Peyer's patch (tissue), 4 donors: ENCODE results near the gene RPS6KB2. TPM values are rescaled to one million over a fixed set of nuclear protein-coding genes. Genes with fewer than 3 reads are reported as not detected.
"Not testable (repeated sequence)": the region's sequence is repeated elsewhere in the genome, so short reads cannot be mapped to it uniquely, and the experiment has no call there.

Source experiments
- DNase-seq, 3 donors: peaks; one replicate each; pipeline ENCODE4 v3.0.0-alpha.2; 2017 to 2019
- H3K27ac ChIP-seq, 4 donors: fragments of 200-600 bp; sonication (generic); one replicate each; pipeline ENCODE4 v1.5.1; 2016 to 2019
- H3K27me3 ChIP-seq, 2 donors: fragments of 200-600 bp; sonication (generic); one replicate each; pipeline ENCODE4 v1.5.1; 2019
- H3K36me3 ChIP-seq, 3 donors: fragments of 200-600 bp; sonication (generic); one replicate each; pipeline ENCODE4 v1.5.1; 2016 to 2019
- H3K4me1 ChIP-seq, 4 donors: fragments of 200-600 bp; sonication (generic); one replicate each; pipeline ENCODE4 v1.5.1; 2016 to 2019
- H3K4me3 ChIP-seq, 4 donors: fragments of 200-600 bp; sonication (generic); 1 replicate in 3 of 4; 2 replicates in 1 of 4; pipeline ENCODE4 v1.5.1; 2016 to 2019; ENCODE audit warnings: mild to moderate bottlenecking in 1 of 4
- H3K9me3 ChIP-seq, 4 donors: fragments of 200-600 bp; sonication (generic); one replicate each; pipeline ENCODE4 v1.5.1; 2016 to 2019; ENCODE audit warnings: mild to moderate bottlenecking in 1 of 4
- POLR2A ChIP-seq, 2 donors: fragments of 450-650 bp; IDR thresholded peaks; one replicate each; pipeline ENCODE4 v1.5.1; 2017; ENCODE audit warnings: antibody characterized with exemption in 2 of 2, mild to moderate bottlenecking in 2 of 2, moderate library complexity in 2 of 2
- total RNA-seq, 4 donors: library from RNA; depleted of rRNA; stranded (reverse); fragments of >200 nt; gene quantifications; one replicate each; pipeline ENCODE4 v1.1.0, GENCODE V29; 2016
- TF ChIP-seq, protein P1 (sequence below), 6 experiments: fragments of 450-650 bp in 4 of 6; fragments of 200-600 bp in 2 of 6; sonication (generic) in 1 of 6; IDR thresholded peaks; one replicate each; pipeline ENCODE4 v1.5.1; 2017 to 2019; ENCODE audit warnings: antibody characterized with exemption in 6 of 6, mild to moderate bottlenecking in 3 of 6, moderate library complexity in 1 of 6

RPS6KB2 gene
- total RNA-seq, 4 donors from 2014 or later = 58.0 to 88.3 (median 63.5) TPM

GRCh38 chr11:67458266-67458665 is 30.0 kb downstream of the RPS6KB2 start:
- H3K4me3 ChIP-seq = no peak overlapping the region
- no peaks in the 10 kb centered on the region for H3K9me3 ChIP-seq
- no peaks in the 10 kb centered on the region for H3K27me3 ChIP-seq
- DNase-seq = no peak
- peaks cover 0 to 12% (median 0%) of the 10 kb centered on the region in 4 donors for H3K4me1 ChIP-seq
- peak overlapping the region in 2 of 4 donors; percentile 77 to 79 for H3K27ac ChIP-seq
- TF ChIP-seq, protein P1, sequence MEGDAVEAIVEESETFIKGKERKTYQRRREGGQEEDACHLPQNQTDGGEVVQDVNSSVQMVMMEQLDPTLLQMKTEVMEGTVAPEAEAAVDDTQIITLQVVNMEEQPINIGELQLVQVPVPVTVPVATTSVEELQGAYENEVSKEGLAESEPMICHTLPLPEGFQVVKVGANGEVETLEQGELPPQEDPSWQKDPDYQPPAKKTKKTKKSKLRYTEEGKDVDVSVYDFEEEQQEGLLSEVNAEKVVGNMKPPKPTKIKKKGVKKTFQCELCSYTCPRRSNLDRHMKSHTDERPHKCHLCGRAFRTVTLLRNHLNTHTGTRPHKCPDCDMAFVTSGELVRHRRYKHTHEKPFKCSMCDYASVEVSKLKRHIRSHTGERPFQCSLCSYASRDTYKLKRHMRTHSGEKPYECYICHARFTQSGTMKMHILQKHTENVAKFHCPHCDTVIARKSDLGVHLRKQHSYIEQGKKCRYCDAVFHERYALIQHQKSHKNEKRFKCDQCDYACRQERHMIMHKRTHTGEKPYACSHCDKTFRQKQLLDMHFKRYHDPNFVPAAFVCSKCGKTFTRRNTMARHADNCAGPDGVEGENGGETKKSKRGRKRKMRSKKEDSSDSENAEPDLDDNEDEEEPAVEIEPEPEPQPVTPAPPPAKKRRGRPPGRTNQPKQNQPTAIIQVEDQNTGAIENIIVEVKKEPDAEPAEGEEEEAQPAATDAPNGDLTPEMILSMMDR (IDR thresholded peaks at IDR 0.05) = no peak
- TF ChIP-seq POLR2A (IDR thresholded peaks at IDR 0.05) = no peak
- H3K36me3 ChIP-seq = no peaks in the 10 kb centered on the region

- TF ChIP-seq POLR2A (IDR thresholded peaks at IDR 0.05) = no peak
- TF ChIP-seq, protein P1 (IDR thresholded peaks at IDR 0.05) = peak in 1 of 6 experiments; percentile 3
- no peak for DNase-seq
- Histone ChIP-seq H3K4me1 (peaks cover 0 to 26% (median 17%) of the 10 kb centered on the region in 4 donors), H3K4me3 (no peak overlapping the region), H3K27me3 (no peaks in the 10 kb centered on the region), H3K9me3 (no peaks in the 10 kb centered on the region), H3K27ac (peak overlapping the region in 1 of 4 donors; percentile 95), H3K36me3 (no peaks in the 10 kb centered on the region)
Observed at GRCh38 chr11:67463186-67463585, 34.9 kb downstream of the RPS6KB2 start.

DNA sequence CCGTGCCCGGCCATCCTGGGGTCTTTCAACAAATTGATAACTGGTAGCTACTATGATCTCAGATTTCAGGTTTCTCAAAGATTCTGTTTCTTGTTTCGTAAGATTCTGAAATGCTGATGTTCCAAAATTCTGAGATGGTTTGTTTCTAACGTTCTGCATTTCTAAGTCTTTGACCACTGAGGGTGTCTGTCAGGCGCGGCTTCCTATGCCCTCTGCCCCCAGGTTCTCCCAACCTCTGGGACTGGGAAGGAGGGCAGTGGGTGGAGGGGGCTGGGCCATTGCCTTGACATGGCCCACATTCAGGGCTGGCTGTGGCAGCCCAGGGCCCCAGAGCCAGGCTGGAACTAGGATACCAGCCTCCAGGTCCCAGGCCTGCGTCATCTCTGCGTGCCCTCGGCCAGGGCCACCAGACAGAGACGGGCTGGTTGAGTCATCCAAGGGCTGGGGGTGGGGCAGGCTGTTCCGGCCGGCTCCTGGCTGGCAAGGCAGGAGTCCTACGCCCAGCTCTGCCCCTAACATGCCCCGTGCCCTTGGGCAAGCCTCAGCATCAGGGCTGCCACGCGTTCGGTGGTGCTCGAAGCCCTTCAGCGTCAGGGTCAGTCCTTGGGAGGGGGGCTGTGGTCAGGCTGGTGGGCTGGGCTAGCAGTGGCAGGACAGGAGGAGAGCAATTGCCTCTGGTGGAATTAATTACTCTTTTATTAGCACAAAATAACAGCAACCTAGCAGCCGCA is 35.6 kb downstream of the RPS6KB2 start:
- H3K27ac ChIP-seq = peak overlapping the region; percentile 90 to 98 (median 94)
- peak overlapping the region; percentile 59 to 82 (median 74) for H3K4me3 ChIP-seq
- H3K27me3 ChIP-seq = no peaks in the 10 kb centered on the region
- H3K9me3 ChIP-seq = no peaks in the 10 kb centered on the region
- no peaks in the 10 kb centered on the region for H3K36me3 ChIP-seq
- H3K4me1 ChIP-seq = peaks cover 0 to 28% (median 19%) of the 10 kb centered on the region in 4 donors
- peak; percentile 31 to 43 for TF ChIP-seq POLR2A (IDR thresholded peaks at IDR 0.05)
- TF ChIP-seq, protein P1 (IDR thresholded peaks at IDR 0.05) = no peak
- peak in 2 of 3 donors; percentile 91 for DNase-seq

GRCh38 chr11:67464411-67465188 is 36.3 kb downstream of the RPS6KB2 start:
- H3K27me3 ChIP-seq = no peaks in the 10 kb centered on the region
- H3K27ac ChIP-seq = peak overlapping the region; percentile 90 to 98 (median 94)
- peak overlapping the region; percentile 59 to 82 (median 74) for H3K4me3 ChIP-seq
- H3K4me1 ChIP-seq = peaks cover 0 to 29% (median 16%) of the 10 kb centered on the region in 4 donors
- TF ChIP-seq, protein P1 (IDR thresholded peaks at IDR 0.05) = peak in 1 of 6 experiments; percentile 9
- TF ChIP-seq POLR2A (IDR thresholded peaks at IDR 0.05) = peak; percentile 72 to 86
- H3K36me3 ChIP-seq = no peaks in the 10 kb centered on the region
- H3K9me3 ChIP-seq = no peaks in the 10 kb centered on the region
- peak; percentile 96 to 97 (median 97) for DNase-seq

GRCh38 chr11:67465189-67465510 is 36.9 kb downstream of the RPS6KB2 start:
- H3K27ac ChIP-seq = peak overlapping the region; percentile 90 to 98 (median 94)
- DNase-seq = no peak

GRCh38 chr11:67465530-67465929 is 37.2 kb downstream of the RPS6KB2 start:
- not testable (repeated sequence) for H3K9me3 ChIP-seq, H3K27me3 ChIP-seq, H3K36me3 ChIP-seq, DNase-seq
- H3K4me1 ChIP-seq = peaks cover 0 to 34% (median 14%) of the 10 kb centered on the region in 4 donors
- H3K27ac ChIP-seq = peak overlapping the region; percentile 90 to 98 (median 94)
- H3K4me3 ChIP-seq = peak overlapping the region in 3 of 4 donors; percentile 70 to 82 (median 78)

More at GRCh38 chr11:67465189-67465510, 36.9 kb downstream of the RPS6KB2 start:
- Histone ChIP-seq H3K36me3 (no peaks in the 10 kb centered on the region), H3K27me3 (no peaks in the 10 kb centered on the region), H3K9me3 (no peaks in the 10 kb centered on the region), H3K4me1 (peaks cover 0 to 34% (median 15%) of the 10 kb centered on the region in 4 donors), H3K4me3 (peak overlapping the region; percentile 59 to 82 (median 74))
- TF ChIP-seq, protein P1 (IDR thresholded peaks at IDR 0.05) = no peak
- TF ChIP-seq POLR2A (IDR thresholded peaks at IDR 0.05) = no peak
